NCI-H1417 treated with DMSO at 0.1 percent for 48 hours (cell line): Measurements from ENCODE around the gene SH3RF1.

ENCODE experiments used
- DNase-seq: peaks from one replicate; lab custom pipeline; 2025; lab: John Stamatoyannopoulos, UW

Gene SH3RF1

DNA sequence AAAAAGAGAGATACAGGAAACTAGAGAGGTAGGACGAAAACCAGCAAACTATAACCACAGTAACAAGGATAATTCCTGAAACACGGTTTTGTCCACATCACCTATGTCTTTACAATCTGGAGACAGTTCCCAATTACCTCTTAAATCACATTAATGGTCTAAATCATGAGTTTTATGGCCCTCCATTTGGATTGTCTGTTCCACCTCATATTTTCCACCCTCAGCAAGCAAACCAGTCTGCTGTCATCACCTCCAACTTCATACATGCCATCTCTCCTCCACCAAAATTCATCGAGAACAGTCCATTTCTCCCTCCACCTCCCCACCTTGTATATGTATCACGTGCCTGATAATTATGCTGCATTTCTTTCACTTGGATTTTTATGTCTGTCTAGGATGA, 107.3 kb downstream of the SH3RF1 start:
- DNase-seq, result no peak

DNA sequence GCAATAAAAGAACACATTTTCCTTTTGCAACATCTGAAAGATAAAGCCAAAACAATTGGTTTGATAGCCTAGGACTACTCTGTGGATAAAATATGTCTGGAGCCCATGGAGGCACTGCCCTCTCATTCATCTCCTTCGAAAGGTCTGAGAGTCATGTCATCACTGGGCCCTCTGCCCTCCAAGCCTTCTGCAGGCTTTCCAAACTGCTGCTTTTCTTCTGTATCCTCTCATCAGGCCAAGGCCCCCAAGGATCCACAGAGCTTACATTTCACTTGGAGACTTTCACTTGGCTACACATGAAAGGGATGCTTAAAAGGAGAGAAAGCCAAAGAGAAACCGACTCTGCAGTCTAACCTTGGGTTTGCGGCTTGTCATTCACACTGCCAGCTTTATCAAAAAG, 109.9 kb downstream of the SH3RF1 start:
- no peak for DNase-seq

DNA sequence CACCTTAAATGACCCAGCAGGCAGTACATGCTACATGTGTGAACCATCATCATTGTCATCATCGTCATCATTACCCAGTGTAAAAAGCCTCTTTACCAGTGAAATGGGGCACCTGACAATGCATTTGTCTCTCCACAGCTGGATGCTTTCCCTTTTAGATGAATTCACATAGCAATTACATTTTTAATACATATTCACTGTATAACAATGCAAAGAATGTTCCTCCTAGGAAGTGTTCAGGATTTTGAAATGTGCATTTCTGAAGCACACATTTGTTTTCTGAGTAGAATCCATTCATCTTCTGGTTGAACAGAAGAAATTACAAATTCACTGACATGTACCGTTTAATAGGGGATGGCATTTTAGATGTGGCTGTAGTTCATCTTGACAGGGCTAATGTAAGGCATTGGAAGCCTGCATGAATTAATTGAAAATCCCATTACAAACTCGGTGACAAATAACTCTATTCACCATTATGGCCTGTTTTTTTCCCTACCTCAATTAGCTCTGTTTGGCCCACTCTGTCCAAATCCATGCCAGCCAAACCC, 111.1 kb downstream of the SH3RF1 start:
- no peak for DNase-seq

DNA sequence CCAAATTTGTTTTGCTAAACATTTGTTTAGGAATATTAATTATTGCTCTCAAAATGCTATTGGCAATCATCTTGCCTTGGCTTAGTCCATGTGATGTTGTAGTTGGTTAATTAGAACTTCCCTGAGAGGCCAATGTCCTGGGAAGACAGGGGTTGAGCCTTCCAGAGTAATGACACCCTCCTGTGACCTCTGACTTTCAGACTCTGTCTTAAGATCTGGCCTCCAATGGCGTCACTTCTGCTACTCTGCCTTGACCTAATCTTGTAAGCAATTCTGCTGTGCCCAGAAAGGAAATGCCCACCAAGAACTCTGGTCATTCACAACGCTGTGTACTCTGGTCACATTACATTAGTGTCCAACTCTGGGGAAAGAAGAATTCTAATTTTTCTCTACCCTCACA, 111.9 kb downstream of the SH3RF1 start:
- DNase-seq, result no peak

DNA sequence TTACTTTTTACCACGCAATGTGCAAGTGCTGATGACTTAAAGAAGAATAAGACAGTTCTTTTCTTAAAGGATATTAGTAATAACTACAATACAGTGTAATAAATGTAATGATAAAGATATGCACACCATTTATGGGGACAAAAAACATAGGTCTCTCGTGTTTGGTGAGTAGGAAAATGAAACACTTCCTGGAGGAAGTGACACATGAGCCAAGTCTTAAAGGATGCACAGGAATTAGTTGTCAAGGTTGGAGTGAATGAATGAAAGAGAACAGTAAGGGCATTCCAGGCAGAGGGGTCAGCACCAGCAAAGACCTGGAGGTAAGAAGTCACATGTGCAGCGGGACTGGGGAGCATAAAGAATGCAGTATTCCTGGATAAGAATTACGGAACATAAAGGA, 112.7 kb downstream of the SH3RF1 start:
- DNase-seq, result no peak

DNA sequence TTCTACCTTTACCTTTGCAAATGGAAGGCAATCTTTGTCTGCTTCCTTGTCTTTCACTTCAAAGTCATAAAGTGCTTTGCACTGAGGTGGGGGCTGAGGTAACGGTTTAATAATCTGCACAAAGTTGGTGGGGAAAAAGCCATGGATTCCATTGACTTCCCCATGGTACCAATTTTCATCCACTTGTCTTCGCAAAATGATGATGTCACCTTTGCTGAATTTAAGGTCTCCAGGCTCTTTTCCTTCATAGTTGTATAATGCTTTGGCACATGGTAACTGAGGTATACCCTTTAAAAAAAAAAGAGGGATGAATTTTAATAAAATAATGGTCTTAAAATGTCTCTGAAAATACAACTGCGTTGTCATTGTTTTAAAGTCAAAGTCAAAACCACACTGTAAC, 114.4 kb downstream of the SH3RF1 start:
- no peak for DNase-seq

DNA sequence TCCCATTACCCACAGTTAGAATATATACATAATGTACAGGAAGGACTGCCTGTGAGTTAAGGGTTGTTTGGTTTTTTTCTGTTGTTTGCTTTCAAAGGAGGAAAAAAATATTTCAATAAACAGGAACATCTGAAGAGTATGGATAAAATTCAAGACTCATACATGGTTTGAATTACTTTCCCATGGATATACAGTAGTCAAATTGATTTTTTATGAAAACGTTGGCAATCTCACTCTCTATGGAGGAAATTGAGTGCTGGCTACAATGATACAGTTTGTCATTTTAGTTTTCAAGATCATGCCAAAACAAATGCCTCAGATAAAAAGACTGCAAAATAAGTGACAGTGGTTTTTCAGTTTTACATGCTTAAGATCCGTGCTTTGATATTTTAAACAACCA, 116.6 kb downstream of the SH3RF1 start:
- no peak for DNase-seq

DNA sequence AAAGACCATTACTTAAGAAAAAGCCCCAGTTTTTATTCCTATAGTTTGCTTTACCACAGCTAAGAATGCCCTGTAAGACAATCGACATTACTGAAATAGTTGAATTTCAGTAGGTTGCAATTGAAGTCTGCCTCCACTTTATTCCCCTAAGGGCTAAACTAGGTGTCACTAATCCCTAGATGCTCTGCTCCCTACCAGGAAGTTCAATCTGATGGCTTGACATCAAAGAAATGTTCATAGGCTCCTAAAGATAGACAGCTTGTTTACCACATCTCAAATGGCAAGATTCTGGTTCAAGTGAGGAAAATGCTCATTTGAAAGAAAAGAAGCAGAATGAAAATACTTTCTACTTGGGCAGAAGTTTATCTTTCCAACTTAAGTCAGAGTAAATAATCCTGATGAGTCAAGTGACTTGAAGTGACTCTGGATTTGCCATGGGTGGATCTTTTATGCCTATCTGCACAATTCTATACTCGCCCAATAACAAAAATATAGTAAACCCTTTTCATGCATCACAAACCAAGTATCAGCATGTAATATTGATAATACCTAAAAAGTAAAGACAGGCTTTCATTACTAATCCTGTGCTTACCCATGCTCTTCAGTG, 117.2 kb downstream of the SH3RF1 start:
- DNase-seq, result no peak

DNA sequence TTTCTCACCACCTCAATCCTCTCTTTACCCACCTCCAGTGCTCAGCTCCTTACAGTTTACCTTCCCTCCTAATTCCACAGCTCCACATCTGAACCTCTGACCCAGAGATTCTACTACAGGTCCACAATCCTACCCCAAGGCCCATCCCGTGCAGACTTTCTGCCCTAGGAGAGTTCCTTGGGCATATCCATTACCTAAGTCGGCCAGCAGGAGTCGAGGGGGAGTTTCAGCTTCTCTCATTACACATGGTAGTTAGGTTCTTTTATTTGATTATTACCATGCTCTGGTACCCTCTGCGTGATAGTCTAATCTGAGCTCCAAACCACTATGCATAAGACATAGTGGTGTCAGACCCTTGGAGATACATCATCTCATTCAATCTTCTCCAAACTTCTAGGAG, 117.9 kb downstream of the SH3RF1 start:
- DNase-seq, result no peak

DNA sequence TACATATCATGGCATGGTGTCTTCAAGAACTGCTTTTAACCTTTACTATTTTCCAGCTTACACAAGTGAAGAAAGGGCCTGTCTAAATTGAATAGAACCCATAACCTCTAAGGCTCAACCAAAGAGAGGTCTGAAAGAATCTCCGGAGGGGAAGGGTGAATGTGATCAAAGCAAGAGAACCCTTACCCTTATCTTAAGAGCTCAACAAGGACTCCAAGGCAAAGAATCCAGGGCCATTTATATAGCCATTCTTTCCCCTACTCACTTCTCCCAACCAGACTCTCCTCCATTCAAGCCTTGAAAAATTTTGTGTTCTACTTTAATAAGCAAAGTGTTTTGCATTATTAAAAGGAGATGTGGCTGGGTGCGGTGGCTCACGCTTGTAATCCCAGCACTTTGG, 118.7 kb downstream of the SH3RF1 start:
- no peak for DNase-seq

DNA sequence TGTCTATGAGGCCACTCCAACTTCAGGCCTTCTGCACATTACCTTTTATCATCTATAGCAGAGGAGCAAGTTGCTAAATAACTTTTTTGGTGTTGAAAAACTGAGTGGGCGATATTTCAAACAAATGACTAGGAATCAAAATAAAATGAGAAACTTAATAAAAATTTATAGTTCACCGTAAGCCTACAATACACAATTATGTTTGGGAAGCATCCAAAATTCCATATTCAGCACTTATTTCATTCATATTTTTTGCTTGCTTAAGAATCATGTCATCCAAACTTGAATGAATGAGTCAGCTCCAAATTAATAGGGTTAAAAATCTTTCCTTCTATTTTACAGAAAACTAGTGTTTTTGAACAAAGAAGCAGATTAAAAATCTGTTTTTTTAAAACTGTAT, 119.1 kb downstream of the SH3RF1 start:
- DNase-seq, result no peak

DNA sequence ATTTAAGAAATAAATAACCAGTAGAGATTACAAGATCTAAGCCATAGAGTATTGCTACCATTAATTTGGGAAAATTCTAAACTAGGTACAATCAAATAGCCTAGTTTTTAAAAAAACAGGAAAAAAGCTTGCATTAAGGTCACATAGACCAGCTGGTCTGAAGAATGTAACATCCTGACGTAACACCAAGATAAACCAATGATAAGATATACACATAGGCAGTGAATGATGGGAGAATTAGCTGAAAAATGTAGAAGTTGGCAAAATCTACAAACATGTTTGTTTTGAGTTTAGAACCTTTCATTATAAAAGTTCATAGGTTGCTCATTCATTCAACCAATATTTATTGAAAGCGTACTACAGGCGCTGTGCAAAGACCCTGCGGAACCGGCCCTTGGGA, 120.0 kb downstream of the SH3RF1 start:
- DNase-seq, result no peak

DNA sequence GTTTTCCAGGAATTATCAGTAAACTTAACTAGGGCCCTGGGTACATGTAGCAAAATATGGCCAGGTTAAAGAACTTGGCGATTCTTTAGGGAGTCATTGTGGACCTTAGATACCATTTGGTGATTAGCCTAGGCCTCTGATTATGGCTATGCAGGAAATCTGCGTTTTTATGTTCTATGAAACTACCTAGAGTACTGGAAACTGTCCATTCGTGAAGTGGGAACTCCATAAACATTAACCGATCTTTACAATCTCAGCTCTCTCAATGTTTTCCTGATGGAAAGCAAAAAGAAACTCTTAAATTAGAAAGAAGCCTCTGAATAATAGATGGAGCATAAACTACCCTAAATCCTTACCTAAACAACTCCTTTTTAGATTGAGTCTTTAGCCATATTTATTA, 121.9 kb downstream of the SH3RF1 start:
- DNase-seq, result no peak

DNA sequence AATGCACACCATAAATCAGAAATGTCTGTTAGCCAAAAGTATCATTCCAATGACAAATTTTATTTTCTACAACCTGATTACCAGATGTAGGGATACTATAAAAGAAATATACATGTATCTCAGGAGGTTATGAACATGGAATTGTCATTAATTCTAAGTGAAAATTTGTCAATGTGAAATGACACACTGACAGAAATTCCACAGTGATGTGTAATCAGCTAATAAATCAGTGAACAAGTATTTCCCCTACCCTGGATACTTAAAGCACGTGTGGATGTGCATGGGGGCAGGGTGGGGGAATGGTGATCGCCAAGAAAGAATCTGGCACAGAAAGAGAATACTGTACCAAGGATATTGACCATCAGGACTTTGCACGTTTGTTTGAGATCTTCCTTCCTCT, 123.6 kb downstream of the SH3RF1 start:
- no peak for DNase-seq

DNA sequence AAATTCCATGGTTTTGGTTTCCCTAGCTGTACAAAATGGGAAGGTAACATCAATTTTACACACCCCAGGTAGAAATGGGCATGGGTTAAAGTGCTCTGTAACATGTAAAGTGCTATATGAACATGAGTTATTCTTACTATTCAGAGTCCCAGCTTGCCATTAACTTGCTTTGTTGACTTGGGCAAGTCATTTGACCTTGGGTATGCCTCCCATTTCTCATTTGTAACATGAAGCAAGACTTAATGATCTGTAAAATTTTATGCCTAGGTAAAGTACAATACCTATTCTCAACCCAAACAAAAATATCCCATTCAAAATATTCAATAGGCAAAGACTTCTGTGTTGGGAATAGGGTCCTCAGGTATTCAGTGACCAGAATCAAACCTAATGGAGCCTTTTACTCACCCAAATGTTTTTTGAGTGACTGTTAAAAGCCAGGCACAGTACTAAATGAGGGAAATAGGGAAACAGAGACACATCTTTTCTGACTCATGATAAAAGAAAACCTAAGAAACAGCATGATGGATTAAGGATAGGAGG, 126.6 kb downstream of the SH3RF1 start:
- no peak for DNase-seq

DNA sequence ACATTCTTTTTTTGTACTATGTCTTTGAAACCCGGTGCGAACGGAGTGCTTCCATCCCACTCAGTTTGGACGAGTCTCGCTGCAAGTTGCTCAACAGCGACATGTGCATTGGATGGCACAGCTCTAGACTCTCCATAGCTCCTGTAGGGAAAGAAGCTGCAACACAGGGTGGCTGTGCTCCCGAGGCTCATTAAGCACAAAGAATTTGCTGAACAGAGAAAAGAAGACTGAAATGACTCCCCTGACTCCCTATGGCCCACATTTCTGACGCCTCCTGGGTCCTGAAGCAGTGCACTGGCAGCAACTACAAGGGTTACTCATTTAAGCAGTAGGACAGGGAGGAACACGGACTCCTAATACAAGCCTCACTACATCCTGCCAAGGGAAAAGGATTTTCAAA, 127.4 kb downstream of the SH3RF1 start:
- DNase-seq, result no peak

DNA sequence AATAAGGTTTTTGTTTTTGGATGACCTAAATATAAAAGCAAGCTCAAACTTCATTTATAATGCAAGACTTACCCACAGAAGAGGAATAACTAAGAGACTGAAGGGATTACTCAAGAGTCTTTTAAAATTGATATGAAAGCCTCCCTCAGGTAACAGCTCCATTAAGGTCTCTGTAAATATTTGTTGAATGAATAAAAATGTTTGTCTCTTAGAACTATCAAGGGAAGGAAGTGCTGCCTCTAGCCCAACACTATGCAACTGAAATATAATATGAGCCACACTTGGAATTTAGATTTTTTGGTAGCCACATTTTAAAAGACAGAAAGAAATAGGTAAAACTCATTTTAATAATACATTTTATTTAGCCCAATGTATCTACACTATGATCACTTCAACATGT, 127.8 kb downstream of the SH3RF1 start:
- no peak for DNase-seq

DNA sequence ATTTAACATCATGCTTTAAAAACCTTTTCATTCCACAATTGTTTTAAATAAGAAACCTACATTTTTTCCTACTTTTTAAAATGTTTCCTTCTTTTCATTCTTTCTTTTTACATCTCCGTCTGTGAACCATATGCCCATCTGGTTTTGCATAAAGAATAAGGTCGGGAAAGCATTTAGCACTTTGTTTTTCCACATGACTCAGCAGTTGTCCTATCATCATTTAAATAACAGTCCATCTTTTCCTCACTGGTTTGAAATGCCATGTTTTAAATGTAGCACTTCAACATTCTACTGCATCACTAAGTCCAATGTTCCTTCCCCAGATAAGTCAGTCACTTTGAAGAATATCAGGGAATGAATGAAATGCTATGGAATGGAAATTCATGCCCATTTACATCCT, 128.4 kb downstream of the SH3RF1 start:
- DNase-seq, result no peak

DNA sequence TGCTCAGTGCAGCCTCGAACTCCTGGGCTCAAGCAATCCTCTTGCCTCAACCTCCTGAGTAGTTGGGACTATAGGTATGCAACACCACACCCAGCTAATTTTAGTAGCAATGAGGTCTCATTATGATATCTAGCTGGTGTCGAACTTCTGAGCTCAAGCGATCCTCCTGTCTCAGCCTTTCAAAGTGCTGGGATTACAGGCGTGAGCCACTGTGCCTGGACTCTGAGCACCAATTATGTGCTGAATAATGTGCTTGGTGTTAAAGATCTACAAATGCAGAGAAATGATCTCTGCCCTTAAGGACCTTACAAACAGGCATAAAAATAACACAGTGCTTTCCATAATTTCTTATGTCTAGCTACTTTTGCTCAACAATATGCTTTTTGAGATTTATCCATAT, 131.7 kb downstream of the SH3RF1 start:
- DNase-seq, result no peak

DNA sequence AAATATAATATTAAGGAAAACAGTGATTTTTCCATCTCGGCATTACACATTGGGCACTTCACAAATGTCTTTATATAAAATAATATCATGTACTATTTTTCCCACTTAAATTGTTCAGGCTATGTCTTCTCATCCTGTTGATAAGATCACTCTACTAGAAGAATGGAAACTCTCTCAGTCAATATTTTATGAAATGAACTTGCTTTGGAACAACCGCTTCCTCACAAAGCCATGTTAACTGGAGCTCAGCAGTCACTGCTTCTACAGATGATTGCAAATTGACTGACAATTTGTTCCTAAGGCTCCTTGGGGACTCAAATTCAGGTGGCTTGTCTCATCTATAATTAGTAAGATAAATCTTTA, 133.2 kb downstream of the SH3RF1 start:
- no peak for DNase-seq

DNA sequence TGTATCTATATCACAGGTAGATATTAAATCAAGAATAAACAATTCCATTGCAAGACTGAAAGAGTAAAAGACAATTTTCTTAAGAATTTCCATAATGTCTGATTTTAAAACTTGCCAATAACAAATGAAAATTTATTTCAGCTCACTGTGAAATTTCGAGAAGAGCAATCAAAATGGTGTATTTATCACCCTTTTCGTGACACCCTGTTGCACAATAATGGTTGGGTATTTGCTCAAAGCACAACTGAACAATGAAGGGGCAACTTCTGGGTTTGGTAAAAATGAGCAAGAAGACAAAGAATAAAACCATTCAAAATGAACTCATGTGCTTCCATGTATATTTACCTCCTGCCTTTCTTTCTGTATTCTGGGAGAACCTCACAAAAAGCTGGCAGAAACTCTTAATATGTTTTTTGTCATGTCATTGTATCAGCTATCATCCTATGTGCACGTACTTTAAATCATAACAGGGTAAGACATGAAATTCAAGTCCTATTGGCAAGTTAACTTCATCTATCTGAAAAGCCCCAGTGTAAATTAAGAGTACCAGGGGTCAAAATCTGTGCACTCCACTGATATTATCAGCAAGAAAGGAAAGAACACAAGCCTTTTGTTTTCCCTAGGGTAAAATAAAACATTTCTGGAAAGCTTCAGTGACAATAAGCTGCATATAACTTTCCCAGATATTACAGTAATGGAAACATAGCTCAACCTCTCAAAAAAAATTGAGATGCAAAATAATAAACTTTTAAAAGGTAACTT, 133.8 kb downstream of the SH3RF1 start:
- no peak for DNase-seq

DNA sequence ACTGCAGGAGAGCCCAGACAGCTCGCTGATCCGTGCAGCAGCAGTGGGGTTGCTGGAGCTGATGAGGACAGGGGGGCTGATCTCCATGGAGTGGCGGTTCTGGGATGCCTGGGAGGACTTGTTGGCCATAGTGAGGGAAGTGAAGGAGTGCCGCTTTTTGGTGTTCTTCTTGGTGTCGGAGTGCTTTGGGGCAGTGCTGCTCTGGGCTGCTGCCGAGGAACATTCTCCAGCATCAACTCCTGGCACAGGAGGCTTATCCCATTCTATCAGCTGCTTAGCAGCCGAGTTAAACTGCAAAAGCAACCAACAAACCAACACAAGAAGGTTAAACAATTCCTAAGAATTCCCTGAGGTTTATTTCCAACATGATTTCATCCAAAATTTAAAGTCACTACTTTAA, 134.4 kb downstream of the SH3RF1 start:
- no peak for DNase-seq

DNA sequence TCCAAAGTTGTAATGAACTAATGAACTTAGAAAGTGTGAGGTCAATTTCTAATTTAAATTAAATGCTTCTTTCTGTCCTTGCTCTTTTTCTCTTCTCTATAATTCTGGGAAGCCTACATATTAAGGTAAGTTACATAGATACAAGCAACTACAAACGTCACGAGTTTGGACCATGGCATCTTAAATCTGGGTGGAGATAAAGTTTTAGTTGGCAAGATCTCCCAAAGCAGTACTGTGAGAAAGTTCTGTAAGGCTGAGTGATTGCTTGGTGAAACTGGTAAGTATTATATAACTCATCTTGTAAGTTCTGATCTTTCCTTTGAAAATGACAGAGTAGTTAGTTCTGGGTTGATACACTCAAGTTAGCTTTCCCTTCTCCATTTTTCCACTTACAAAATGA, 135.0 kb downstream of the SH3RF1 start:
- DNase-seq, result no peak

DNA sequence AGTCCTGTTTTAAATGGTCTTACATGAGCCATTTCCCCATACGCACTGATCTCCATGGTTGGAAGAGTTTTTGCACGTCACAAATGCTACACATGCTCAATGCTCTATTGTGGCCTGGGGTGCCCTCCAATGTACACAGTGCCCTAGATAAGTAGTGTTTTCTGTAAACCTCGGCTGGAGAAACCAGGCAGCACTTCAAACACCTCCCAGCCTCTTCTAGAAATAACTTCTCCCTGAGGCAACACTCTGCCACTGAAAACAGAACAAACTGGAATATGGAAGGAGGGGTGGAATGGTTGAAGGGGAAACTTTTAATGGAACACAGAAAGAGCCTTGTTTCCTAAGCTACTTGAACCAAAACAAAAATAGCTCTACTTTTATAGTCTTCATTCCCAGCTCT, 136.8 kb downstream of the SH3RF1 start:
- no peak for DNase-seq
